OCI-LY1 (cell line): ENCODE data around the gene CCNG2.

ENCODE experiments used
- H2AFZ ChIP-seq: fragments of 200-600 bp; sonication (generic), shearing (Covaris generic); 2 replicates; pipeline ENCODE4 v1.6.0; 2014; ENCODE audit warnings: antibody characterized with exemption, mild to moderate bottlenecking, low read length
- H3F3A ChIP-seq: fragments of 200-600 bp; sonication (generic), shearing (Covaris generic); 2 replicates; pipeline ENCODE4 v1.6.0; 2014; ENCODE audit warnings: mild to moderate bottlenecking, antibody characterized with exemption, low read length, moderate library complexity; ENCODE audit not compliant: insufficient read depth
- H3K27ac ChIP-seq: fragments of 200-600 bp; sonication (generic); 2 replicates; pipeline ENCODE4 v1.5.1; 2014; ENCODE audit warnings: low read length, mixed run types, mild to moderate bottlenecking, low read depth; ENCODE audit not compliant: poor library complexity, severe bottlenecking
- H3K27me3 ChIP-seq: fragments of 200-600 bp; sonication (generic); 2 replicates; pipeline ENCODE4 v1.6.0; 2014; ENCODE audit warnings: antibody characterized with exemption, mild to moderate bottlenecking, low read length, moderate library complexity; ENCODE audit not compliant: insufficient read depth
- H3K36me3 ChIP-seq: fragments of 200-600 bp; sonication (generic); 2 replicates; pipeline ENCODE4 v1.6.1; 2014; ENCODE audit warnings: mild to moderate bottlenecking, antibody characterized with exemption, low read length, moderate library complexity, mixed read lengths; ENCODE audit not compliant: insufficient read depth
- H3K4me1 ChIP-seq: fragments of 200-600 bp; sonication (generic); 2 replicates; pipeline ENCODE4 v1.5.1; 2014; ENCODE audit warnings: mild to moderate bottlenecking, low read length, moderate library complexity; ENCODE audit not compliant: insufficient read depth, severe bottlenecking
- H3K4me2 ChIP-seq: fragments of 200-600 bp; sonication (generic), shearing (Covaris generic); 2 replicates; pipeline ENCODE4 v1.6.1; 2014; ENCODE audit warnings: low read length
- H3K4me3 ChIP-seq: fragments of 200-600 bp; sonication (generic); 2 replicates; pipeline ENCODE4 v1.5.1; 2014; ENCODE audit warnings: low read length, low read depth, mild to moderate bottlenecking, mixed read lengths; ENCODE audit not compliant: poor library complexity, severe bottlenecking
- H3K79me2 ChIP-seq: fragments of 200-600 bp; shearing (Covaris generic); 2 replicates; pipeline ENCODE4 v1.6.1; 2016; ENCODE audit warnings: mixed run types, low read length, mixed read lengths; ENCODE audit not compliant: insufficient read depth
- H3K9ac ChIP-seq: fragments of 200-600 bp; sonication (generic), shearing (Covaris generic); 2 replicates; pipeline ENCODE4 v1.6.1; 2014; ENCODE audit warnings: mild to moderate bottlenecking, low read length, mixed read lengths
- H3K9me2 ChIP-seq: fragments of 200-600 bp; sonication (generic), shearing (Covaris generic); 2 replicates; pipeline ENCODE4 v1.6.1; 2014; ENCODE audit warnings: low read depth, mild to moderate bottlenecking, low read length, mixed read lengths
- H3K9me3 ChIP-seq: fragments of 200-600 bp; shearing (Covaris generic); 2 replicates; pipeline ENCODE4 v1.6.1; 2014; ENCODE audit warnings: low read length, mixed read lengths
- H4K20me1 ChIP-seq: fragments of 200-600 bp; sonication (generic), shearing (Covaris generic); 2 replicates; pipeline ENCODE4 v1.6.0; 2016; ENCODE audit warnings: mild to moderate bottlenecking, low read length; ENCODE audit not compliant: insufficient read depth
- CTCF ChIP-seq: fragments of 200-600 bp; sonication (generic), shearing (Covaris generic); IDR thresholded peaks from 2 replicates; pipeline ENCODE4 v1.5.1; 2017; ENCODE audit warnings: mild to moderate bottlenecking, antibody characterized with exemption, low read length, moderate library complexity, mixed read lengths
- EZH2 ChIP-seq: fragments of 200-600 bp; sonication (generic), shearing (Covaris generic); IDR thresholded peaks from 2 replicates; pipeline ENCODE4 v1.8.0; 2017; ENCODE audit warnings: borderline replicate concordance, mixed run types, mild to moderate bottlenecking, antibody characterized with exemption, low read length, moderate library complexity, mixed read lengths

CCNG2 gene

GRCh38 chr4:77215107-77215506, 58.1 kb downstream of the CCNG2 start:
- no peaks in the 10 kb centered on the region for H3K79me2 ChIP-seq
- no peaks in the 10 kb centered on the region for H3K9me2 ChIP-seq
- no peaks in the 10 kb centered on the region for H3K4me1 ChIP-seq
- H4K20me1 ChIP-seq, result no peaks in the 10 kb centered on the region
- no peak overlapping the region for H3K4me3 ChIP-seq
- no peaks in the 10 kb centered on the region for H3K27me3 ChIP-seq
- H2AFZ ChIP-seq, result no peak overlapping the region
- H3K36me3 ChIP-seq, result no peaks in the 10 kb centered on the region
- no peaks in the 10 kb centered on the region for H3F3A ChIP-seq
- no peak overlapping the region for H3K9ac ChIP-seq
- H3K27ac ChIP-seq, result no peak overlapping the region
- TF ChIP-seq EZH2 (no peak), CTCF (no peak)
- no peak overlapping the region for H3K4me2 ChIP-seq
- H3K9me3 ChIP-seq, result no peaks in the 10 kb centered on the region

- no peaks in the 10 kb centered on the region for H3K36me3 ChIP-seq
- H3K9ac ChIP-seq, result no peak overlapping the region
- TF ChIP-seq CTCF, result no peak
- TF ChIP-seq EZH2, result no peak
- H3K9me2 ChIP-seq, result no peaks in the 10 kb centered on the region
- no peak overlapping the region for H3K4me2 ChIP-seq
- H2AFZ ChIP-seq, result no peak overlapping the region
- H3K79me2 ChIP-seq, result no peaks in the 10 kb centered on the region
- H4K20me1 ChIP-seq, result no peaks in the 10 kb centered on the region
- H3F3A ChIP-seq, result no peaks in the 10 kb centered on the region
- 0 out of 2 replicates have a peak, but pooled peaks cover 3% of the 10 kb centered on the region for H3K27me3 ChIP-seq
- H3K27ac ChIP-seq, result no peak overlapping the region
- H3K4me1 ChIP-seq, result no peaks in the 10 kb centered on the region
- H3K4me3 ChIP-seq, result no peak overlapping the region
- H3K9me3 ChIP-seq, result no peaks in the 10 kb centered on the region
These were observed 60.5 kb downstream of the CCNG2 start for GRCh38 chr4:77217526-77217925.

GRCh38 chr4:77219266-77219665, 62.3 kb downstream of the CCNG2 start:
- no peak overlapping the region for H3K27ac ChIP-seq
- no peak overlapping the region for H3K9ac ChIP-seq
- no peaks in the 10 kb centered on the region for H4K20me1 ChIP-seq
- H3K9me3 ChIP-seq, result no peaks in the 10 kb centered on the region
- no peaks in the 10 kb centered on the region for H3K79me2 ChIP-seq
- H3K4me3 ChIP-seq, result no peak overlapping the region
- H3K4me1 ChIP-seq, result no peaks in the 10 kb centered on the region
- no peak overlapping the region for H3K4me2 ChIP-seq
- H3K36me3 ChIP-seq, result no peaks in the 10 kb centered on the region
- TF ChIP-seq EZH2 (no peak), CTCF (no peak)
- 0 out of 2 replicates have a peak, but pooled peaks cover 3% of the 10 kb centered on the region for H3K27me3 ChIP-seq
- no peak overlapping the region for H2AFZ ChIP-seq
- H3F3A ChIP-seq, result no peaks in the 10 kb centered on the region
- no peaks in the 10 kb centered on the region for H3K9me2 ChIP-seq
